ENCODE measurements around the gene MEGF6.

Gene MEGF6

GRCh38 chr1:3611170-3612019 is at the start of gene MEGF6:
Gene MEGF6 (minus strand): TSS chr1:3611508. CDS start chr1:3611268, 240 bp downstream.
- Mint-ChIP-seq H3K27ac (no peak within 1 kb of the TSS), H3K36me3 (no peaks in the 10 kb centered on the region), H3K4me1 (peaks cover 9% of the 10 kb centered on the region), H3K9me3 (no peaks in the 10 kb centered on the region), H3K4me3 (peak within 1 kb of the TSS; percentile 82), H3K27me3 (peaks cover 3% of the 10 kb centered on the region)

GRCh38 chr1:3660704-3661103 is 49.4 kb upstream of the MEGF6 start:
- Mint-ChIP-seq H3K27ac (no peak overlapping the region), H3K27me3 (peaks cover 2% of the 10 kb centered on the region), H3K4me3 (no peak overlapping the region), H3K4me1 (no peaks in the 10 kb centered on the region), H3K9me3 (no peaks in the 10 kb centered on the region), H3K36me3 (no peaks in the 10 kb centered on the region)

GRCh38 chr1:3659093-3659492 is 47.8 kb upstream of the MEGF6 start:
- Mint-ChIP-seq H3K9me3 (no peaks in the 10 kb centered on the region), H3K36me3 (no peaks in the 10 kb centered on the region), H3K27me3 (peaks cover 9% of the 10 kb centered on the region), H3K4me3 (no peak overlapping the region), H3K4me1 (no peaks in the 10 kb centered on the region), H3K27ac (no peak overlapping the region)

- no peaks in the 10 kb centered on the region for H3K36me3 Mint-ChIP-seq
Observed at GRCh38 chr1:3658231-3658615, 46.9 kb upstream of the MEGF6 start.

GRCh38 chr1:3657578-3658230 is 46.4 kb upstream of the MEGF6 start:
- no peaks in the 10 kb centered on the region for H3K36me3 Mint-ChIP-seq
- no peak overlapping the region for H3K4me3 Mint-ChIP-seq
- no peak overlapping the region for H3K27ac Mint-ChIP-seq
- H3K27me3 Mint-ChIP-seq: peaks cover 18% of the 10 kb centered on the region
- no peaks in the 10 kb centered on the region for H3K9me3 Mint-ChIP-seq
- H3K4me1 Mint-ChIP-seq: no peaks in the 10 kb centered on the region

More at GRCh38 chr1:3658231-3658615, 46.9 kb upstream of the MEGF6 start:
- Mint-ChIP-seq H3K4me3 (no peak overlapping the region), H3K27me3 (peaks cover 17% of the 10 kb centered on the region), H3K27ac (no peak overlapping the region), H3K9me3 (no peaks in the 10 kb centered on the region), H3K4me1 (no peaks in the 10 kb centered on the region)

- H3K27ac Mint-ChIP-seq: no peak overlapping the region
Observed at GRCh38 chr1:3657096-3657475, 45.8 kb upstream of the MEGF6 start.

GRCh38 chr1:3656450-3657095 is 45.3 kb upstream of the MEGF6 start:
- H3K27me3 Mint-ChIP-seq: peaks cover 18% of the 10 kb centered on the region
- no peaks in the 10 kb centered on the region for H3K36me3 Mint-ChIP-seq
- no peaks in the 10 kb centered on the region for H3K4me1 Mint-ChIP-seq
- H3K9me3 Mint-ChIP-seq: no peaks in the 10 kb centered on the region
- H3K4me3 Mint-ChIP-seq: no peak overlapping the region
- H3K27ac Mint-ChIP-seq: no peak overlapping the region

More at GRCh38 chr1:3657096-3657475, 45.8 kb upstream of the MEGF6 start:
- H3K4me3 Mint-ChIP-seq: no peak overlapping the region
- no peaks in the 10 kb centered on the region for H3K4me1 Mint-ChIP-seq
- no peaks in the 10 kb centered on the region for H3K36me3 Mint-ChIP-seq
- no peaks in the 10 kb centered on the region for H3K9me3 Mint-ChIP-seq
- H3K27me3 Mint-ChIP-seq: peaks cover 18% of the 10 kb centered on the region

- H3K4me3 Mint-ChIP-seq: no peak overlapping the region
- peaks cover 11% of the 10 kb centered on the region for H3K4me1 Mint-ChIP-seq
- no peaks in the 10 kb centered on the region for H3K36me3 Mint-ChIP-seq
- no peak overlapping the region for H3K27ac Mint-ChIP-seq
- H3K27me3 Mint-ChIP-seq: peaks cover 24% of the 10 kb centered on the region
- H3K9me3 Mint-ChIP-seq: no peaks in the 10 kb centered on the region
Observed at GRCh38 chr1:3654549-3655281, 43.4 kb upstream of the MEGF6 start.

GRCh38 chr1:3653286-3653618 is 41.9 kb upstream of the MEGF6 start:
- H3K9me3 Mint-ChIP-seq: no peaks in the 10 kb centered on the region
- peak overlapping the region; percentile 33 for H3K4me3 Mint-ChIP-seq
- H3K4me1 Mint-ChIP-seq: peaks cover 21% of the 10 kb centered on the region
- peaks cover 24% of the 10 kb centered on the region for H3K27me3 Mint-ChIP-seq
- no peaks in the 10 kb centered on the region for H3K36me3 Mint-ChIP-seq
- peak overlapping the region; percentile 6 for H3K27ac Mint-ChIP-seq

- Mint-ChIP-seq H3K27ac (no peak overlapping the region), H3K4me3 (no peak overlapping the region), H3K9me3 (no peaks in the 10 kb centered on the region), H3K36me3 (no peaks in the 10 kb centered on the region), H3K4me1 (peaks cover 27% of the 10 kb centered on the region), H3K27me3 (peaks cover 24% of the 10 kb centered on the region)
Observed at GRCh38 chr1:3652548-3653285, 41.4 kb upstream of the MEGF6 start.

GRCh38 chr1:3651930-3652547 is 40.7 kb upstream of the MEGF6 start, which contains the start of gene TP73:
Gene TP73 (plus strand): TSS chr1:3652516. CDS start chr1:3682366, 29,850 bp downstream.
- H3K27ac Mint-ChIP-seq: no peak within 1 kb of the TSS
- peaks cover 24% of the 10 kb centered on the region for H3K27me3 Mint-ChIP-seq
- H3K36me3 Mint-ChIP-seq: no peaks in the 10 kb centered on the region
- H3K4me3 Mint-ChIP-seq: peak within 1 kb of the TSS; percentile 64
- peaks cover 29% of the 10 kb centered on the region for H3K4me1 Mint-ChIP-seq
- no peaks in the 10 kb centered on the region for H3K9me3 Mint-ChIP-seq

- Mint-ChIP-seq H3K4me1 (peaks cover 29% of the 10 kb centered on the region), H3K9me3 (no peaks in the 10 kb centered on the region), H3K27me3 (peaks cover 24% of the 10 kb centered on the region), H3K27ac (peak overlapping the region; percentile 17), H3K36me3 (no peaks in the 10 kb centered on the region), H3K4me3 (peak overlapping the region; percentile 64)
Observed at GRCh38 chr1:3651026-3651929, 40.0 kb upstream of the MEGF6 start.

GRCh38 chr1:3650248-3651025 is 39.1 kb upstream of the MEGF6 start:
- Mint-ChIP-seq H3K4me3 (peak overlapping the region; percentile 86), H3K27ac (peak overlapping the region; percentile 84), H3K36me3 (peaks cover 3% of the 10 kb centered on the region), H3K4me1 (peaks cover 29% of the 10 kb centered on the region), H3K9me3 (no peaks in the 10 kb centered on the region), H3K27me3 (peaks cover 20% of the 10 kb centered on the region)
